B cell (primary cell): ENCODE data around the gene TLR5. TPM values are rescaled to one million over a fixed set of nuclear protein-coding genes. Genes with fewer than 3 reads are reported as not detected.

Source experiments
- ATAC-seq: fragments of 200-7000 bp; cut with Tn5 transposase; one replicate; pipeline ENCODE4 v1.10.0; 2021; ENCODE audit warnings: low read depth, mild to moderate bottlenecking, moderate number of reproducible peaks, moderate library complexity
- CTCF ChIA-PET: fragments of 350-600 bp; sonication (Branson Sonifier 250); formaldehyde crosslinking; loops from one replicate; lab custom pipeline; 2021; ENCODE audit warnings: antibody characterized with exemption, inconsistent platforms; lab: Charles Lee
- POLR2A ChIA-PET: fragments of 350-600 bp; sonication (Branson Sonifier 250); formaldehyde crosslinking; loops from one replicate; lab custom pipeline; 2021; ENCODE audit warnings: antibody characterized with exemption; lab: Charles Lee
- DNase-seq: peaks from one replicate; pipeline ENCODE4 v3.0.0; 2013
- H2AFZ ChIP-seq: 2 replicates; pipeline ENCODE4 v1.6.1; 2012; ENCODE audit warnings: mild to moderate bottlenecking, low read depth, low read length; ENCODE audit not compliant: insufficient read depth, poor library complexity, severe bottlenecking
- H3K27ac ChIP-seq, 2 donors: 1 replicate in 1 of 2; 2 replicates in 1 of 2; pipeline ENCODE4 v1.5.1; 2012 to 2013; ENCODE audit warnings: low read length in 2 of 2, mild to moderate bottlenecking in 2 of 2, moderate library complexity in 1 of 2
- H3K27me3 ChIP-seq, 4 experiments: fragments of 200-600 bp in 1 of 4; sonication (generic) in 1 of 4; replicated peaks in 1 of 4; 1 replicate in 2 of 4; 2 replicates in 2 of 4; pipeline versions ENCODE4 v1.6.1 to v1.7.0; 2013 to 2016; ENCODE audit warnings: low read length in 3 of 4, mild to moderate bottlenecking in 2 of 4, mixed read lengths in 1 of 4, moderate library complexity in 1 of 4; ENCODE audit not compliant: insufficient read depth in 4 of 4, control insufficient read depth in 3 of 4; ENCODE audit errors: control extremely low read depth in 1 of 4
- H3K36me3 ChIP-seq, 2 experiments: replicated peaks in 1 of 2; 1 replicate in 1 of 2; 2 replicates in 1 of 2; pipeline versions ENCODE4 v1.6.1 to v1.7.1; 2013; ENCODE audit warnings: low read length in 1 of 2; ENCODE audit not compliant: insufficient read depth in 2 of 2, control insufficient read depth in 1 of 2; ENCODE audit errors: control extremely low read depth in 1 of 2, extremely low read depth in 1 of 2
- H3K4me1 ChIP-seq, 2 donors: fragments of 200-600 bp in 1 of 2; sonication (generic) in 1 of 2; 1 replicate in 1 of 2; 2 replicates in 1 of 2; pipeline versions ENCODE4 v1.5.1 to v1.6.1; 2013 to 2017; ENCODE audit warnings: low read length in 2 of 2; ENCODE audit not compliant: control insufficient read depth in 2 of 2, insufficient read depth in 2 of 2
- H3K4me2 ChIP-seq: replicated peaks from 2 replicates; pipeline ENCODE3; 2012; ENCODE audit warnings: mild to moderate bottlenecking, low read depth, low read length; ENCODE audit not compliant: poor library complexity, severe bottlenecking
- H3K4me3 ChIP-seq, 5 experiments: fragments of 200-600 bp in 1 of 5; sonication (generic) in 1 of 5; 1 replicate in 3 of 5; 2 replicates in 2 of 5; pipeline versions ENCODE4 v1.5.1 to v1.7.0; 2011 to 2016; ENCODE audit warnings: low read length in 4 of 5, mild to moderate bottlenecking in 4 of 5, low read depth in 2 of 5, control low read depth in 1 of 5, moderate library complexity in 1 of 5; ENCODE audit not compliant: insufficient read depth in 1 of 5; ENCODE audit errors: control extremely low read depth in 1 of 5, extremely low read depth in 1 of 5
- H3K79me2 ChIP-seq: fragments of 200-600 bp; sonication (generic); one replicate; pipeline ENCODE4 v1.6.0; 2016; ENCODE audit warnings: low read length; ENCODE audit not compliant: control insufficient read depth, insufficient read depth
- H3K9ac ChIP-seq: fragments of 200-600 bp; sonication (generic); 2 replicates; pipeline ENCODE4 v1.6.1; 2017; ENCODE audit warnings: mild to moderate bottlenecking, low read length, moderate library complexity
- H3K9me3 ChIP-seq, 3 donors: one replicate each; pipeline versions ENCODE4 v1.6.1 to v1.7.1; 2013; ENCODE audit warnings: low read length in 2 of 3; ENCODE audit not compliant: control insufficient read depth in 2 of 3, insufficient read depth in 1 of 3; ENCODE audit errors: control extremely low read depth in 1 of 3
- H4K20me1 ChIP-seq: 2 replicates; pipeline ENCODE4 v1.6.0; 2012; ENCODE audit warnings: mild to moderate bottlenecking, low read length; ENCODE audit not compliant: insufficient read depth, control insufficient read depth, poor library complexity, severe bottlenecking
- H3K27ac Mint-ChIP-seq: one replicate; pipeline ENCODE4 v1.8.0; 2021; ENCODE audit warnings: mixed read lengths
- H3K27me3 Mint-ChIP-seq: one replicate; pipeline ENCODE4 v1.8.0; 2021; ENCODE audit warnings: mixed read lengths
- H3K4me1 Mint-ChIP-seq: one replicate; pipeline ENCODE4 v1.8.0; 2021; ENCODE audit warnings: mixed read lengths
- H3K4me3 Mint-ChIP-seq: one replicate; pipeline ENCODE4 v1.8.0; 2021; ENCODE audit warnings: mixed read lengths
- H3K9me3 Mint-ChIP-seq: one replicate; pipeline ENCODE4 v1.8.0; 2022; ENCODE audit warnings: mixed read lengths; ENCODE audit not compliant: insufficient read depth
- CTCF ChIP-seq: fragments of 200-600 bp; IDR thresholded peaks from one replicate; pipeline ENCODE4 v1.8.0; 2022; ENCODE audit warnings: antibody characterized with exemption, mild to moderate bottlenecking
- EZH2 ChIP-seq: IDR thresholded peaks from 2 replicates; pipeline ENCODE4 v1.6.1; 2012; ENCODE audit warnings: borderline replicate concordance, low read depth, mild to moderate bottlenecking, moderate library complexity, low read length; ENCODE audit not compliant: insufficient read depth, poor library complexity, severe bottlenecking
- WGBS: methylation state at CpG from one replicate; pipeline ENCODE4 v1.1.5; 2013; ENCODE audit warnings: missing lambda C conversion rate; ENCODE audit not compliant: insufficient coverage; 5-methylcytosine and 5-hydroxymethylcytosine counted together
- intact Hi-C: fragments of 100-400 bp; cut with micrococcal nuclease; formaldehyde crosslinking; loops from one replicate; pipeline ENCODE4 v1.10.0; 2022
- polyA plus RNA-seq: library from polyadenylated mRNA; depleted of rRNA; stranded (reverse); fragments of >200 nt; gene quantifications from 2 replicates; pipeline ENCODE4 v1.2.3, GENCODE V29; 2012
- total RNA-seq, 2 donors: library from RNA; stranded (reverse); fragments of 120-200 nt in 1 of 2; gene quantifications; 1 replicate in 1 of 2; 2 replicates in 1 of 2; pipeline versions ENCODE4 v1.2.3 to v1.2.4, GENCODE V29; 2013 to 2022

Gene TLR5
- total and polyA plus RNA-seq, 2 donors (not counting 1 experiment from before 2014, with no cell fraction given): 0.21 TPM; not detected in 1

- 58% methylated on average over 1 of the region's 3 CpGs for WGBS
- Histone ChIP-seq H3K27me3 (peaks cover 0 to 11% (median 2%) of the 10 kb centered on the region in 4 experiments), H3K9me3 (no peaks in the 10 kb centered on the region), H3K36me3 (no peaks in the 10 kb centered on the region), H3K4me3 (no peak overlapping the region), H3K9ac (no peak overlapping the region), H3K79me2 (no peaks in the 10 kb centered on the region), H3K27ac (no peak overlapping the region), H3K4me2 (no peak overlapping the region), H3K4me1 (no peaks in the 10 kb centered on the region), H4K20me1 (no peaks in the 10 kb centered on the region), H2AFZ (no peak overlapping the region)
- intact Hi-C loops: no loop called here
- DNase-seq (no peak), ATAC-seq (no peak)
- peaks cover 27% of the 10 kb centered on the region for H3K27me3 Mint-ChIP-seq
- no peaks in the 10 kb centered on the region for H3K9me3 Mint-ChIP-seq
- TF ChIP-seq EZH2 (no peak), CTCF (no peak)
- CTCF ChIA-PET: interaction anchor here (1.1 to 1.3 kb wide), 3 partner anchors 11 to 14 kb away, joined by 4 to 5 read pairs (median 5); no protein-coding TSS in a partner anchor
- POLR2A ChIA-PET: no interaction called here
- no peak overlapping the region for H3K4me3 Mint-ChIP-seq
- H3K27ac Mint-ChIP-seq: no peak overlapping the region
- no peaks in the 10 kb centered on the region for H3K4me1 Mint-ChIP-seq
These were observed 67.2 kb downstream of the TLR5 start for GRCh38 chr1:223075834-223076233.

- Histone ChIP-seq H3K4me3 (no peak overlapping the region), H2AFZ (no peak overlapping the region), H3K9ac (no peak overlapping the region), H3K4me1 (no peaks in the 10 kb centered on the region), H3K79me2 (no peaks in the 10 kb centered on the region), H4K20me1 (no peaks in the 10 kb centered on the region), H3K9me3 (no peaks in the 10 kb centered on the region), H3K36me3 (no peaks in the 10 kb centered on the region), H3K27me3 (peaks cover 0 to 11% (median 2%) of the 10 kb centered on the region in 4 experiments), H3K27ac (no peak overlapping the region), H3K4me2 (no peak overlapping the region)
- Mint-ChIP-seq H3K9me3 (no peaks in the 10 kb centered on the region), H3K27ac (no peak overlapping the region), H3K4me1 (no peaks in the 10 kb centered on the region), H3K27me3 (peaks cover 27% of the 10 kb centered on the region), H3K4me3 (no peak overlapping the region)
- 91% methylated on average over 9 of the region's 10 CpGs for WGBS
- DNase-seq (no peak), ATAC-seq (no peak)
- CTCF ChIA-PET: interaction anchor here (1.5 to 1.7 kb wide), 2 partner anchors 13 to 15 kb away, joined by 4 to 5 read pairs; no protein-coding TSS in a partner anchor
- intact Hi-C loops: no loop called here
- TF ChIP-seq EZH2 (no peak), CTCF (no peak)
- POLR2A ChIA-PET: no interaction called here
These were observed 68.4 kb downstream of the TLR5 start for GRCh38 chr1:223074445-223075300.
